GM18505 (cell line): ENCODE measurements around the gene P2RX1.

Source experiments
- ATAC-seq: cut with Tn5 transposase; IDR thresholded peaks from one replicate; pipeline ENCODE4 v1.9.1; 2021; ENCODE audit not compliant: unreplicated experiment
- POLR2A ChIP-seq: IDR thresholded peaks from 4 replicates; pipeline ENCODE4 v1.6.1; 2011; ENCODE audit warnings: borderline replicate concordance; ENCODE audit not compliant: insufficient read depth, insufficient read length; ENCODE audit errors: extremely low read depth

Gene P2RX1

GRCh38 chr17:3915995-3916696 lies at the start of gene P2RX1:
Gene P2RX1, minus strand, starts transcription at chr17:3916465. Its CDS starts 240 bp downstream, at chr17:3916225.
- ATAC-seq: no peak
- peak; percentile 19 for TF ChIP-seq POLR2A

GRCh38 chr17:3965118-3965800 lies 49.0 kb upstream of the P2RX1 start:
- TF ChIP-seq POLR2A: peak; percentile 78
- peak; percentile 30 for ATAC-seq

DNA sequence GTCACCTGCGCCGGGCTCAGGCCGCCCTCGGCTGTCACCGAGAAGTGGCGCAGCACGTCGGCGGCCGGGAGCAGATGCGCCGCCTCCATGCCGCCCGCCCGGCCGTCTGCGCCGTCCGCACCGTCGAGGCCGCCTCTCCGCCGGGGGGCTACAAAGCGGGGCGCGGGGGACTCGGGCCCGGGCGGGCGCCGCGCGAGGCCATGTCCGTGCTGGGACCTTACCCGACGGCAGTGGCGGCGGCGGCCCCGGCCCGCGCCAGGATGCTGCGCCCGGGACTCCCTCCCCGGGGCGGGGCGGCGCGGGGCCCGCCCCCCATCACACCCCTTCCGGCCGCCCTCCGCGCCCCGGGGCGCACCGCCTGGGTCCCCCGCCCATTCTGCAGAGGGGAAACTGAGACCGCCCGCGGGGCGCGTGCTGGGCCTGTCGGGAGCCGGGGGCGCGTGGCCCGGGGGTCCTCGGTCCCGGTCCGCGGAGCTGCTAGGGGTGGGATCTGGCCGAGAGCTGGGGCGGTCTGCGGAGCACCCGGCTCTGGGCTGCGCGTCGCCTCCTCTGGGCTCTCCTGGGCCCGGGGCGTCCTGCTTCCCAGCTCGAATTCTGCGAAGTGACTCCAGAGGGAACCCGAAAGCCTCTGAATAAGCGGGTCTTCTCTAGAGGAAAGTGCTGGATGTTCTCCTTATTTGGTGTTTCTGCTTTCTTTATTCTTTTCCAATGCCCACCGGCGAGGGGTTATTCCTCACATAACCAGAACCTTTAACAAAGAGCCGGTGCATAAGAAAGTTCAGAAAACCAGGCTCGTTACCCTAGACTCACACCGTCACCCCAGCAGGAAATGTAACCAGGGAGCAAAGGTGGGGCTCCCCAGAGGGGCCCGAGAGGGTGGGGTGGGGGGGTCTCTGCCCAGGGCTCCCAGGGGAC lies 48.2 kb upstream of the P2RX1 start, which contains the start of gene ATP2A3:
TSS of gene ATP2A3 (minus strand) at position 235 of the 915 bp plus-strand sequence. CDS start at position 89, 146 bp downstream.
- ATAC-seq: peak; percentile 48
- TF ChIP-seq POLR2A: peak; percentile 84

GRCh38 chr17:3963237-3964201 lies 47.3 kb upstream of the P2RX1 start:
- TF ChIP-seq POLR2A: peak; percentile 36
- ATAC-seq: peak; percentile 8

- no peak for ATAC-seq
- no peak for TF ChIP-seq POLR2A
Measured at GRCh38 chr17:3962965-3963236, 46.6 kb upstream of the P2RX1 start.

GRCh38 chr17:3962217-3962964 lies 46.1 kb upstream of the P2RX1 start:
- TF ChIP-seq POLR2A: no peak
- no peak for ATAC-seq

GRCh38 chr17:3961564-3962047 lies 45.3 kb upstream of the P2RX1 start:
- no peak for TF ChIP-seq POLR2A
- ATAC-seq: no peak

DNA sequence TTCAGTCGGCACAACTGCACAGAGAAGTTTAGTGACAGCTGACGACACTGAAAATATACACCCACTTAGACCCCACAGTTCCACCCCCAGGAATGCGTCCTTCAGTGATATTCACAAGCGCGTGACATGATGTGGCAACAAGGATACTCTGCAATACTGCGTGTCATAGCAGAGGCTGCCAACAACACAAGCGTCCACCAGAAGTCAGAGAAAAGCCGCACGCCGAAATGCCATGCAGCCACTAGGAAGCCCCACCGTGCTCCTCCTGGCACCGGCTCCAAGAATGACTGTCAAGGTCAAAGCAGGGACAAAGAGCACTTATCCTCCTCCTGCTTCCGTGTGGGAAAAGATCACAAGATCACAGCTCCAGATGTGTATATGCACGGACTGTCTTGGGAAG lies 44.5 kb upstream of the P2RX1 start:
- TF ChIP-seq POLR2A: peak; percentile 17
- ATAC-seq: no peak

GRCh38 chr17:3959921-3960601 lies 43.8 kb upstream of the P2RX1 start:
- no peak for ATAC-seq
- no peak for TF ChIP-seq POLR2A

GRCh38 chr17:3959295-3959899 lies 43.1 kb upstream of the P2RX1 start:
- no peak for ATAC-seq
- TF ChIP-seq POLR2A: no peak
